Measurements from ENCODE around the gene PRKG1.

GRCh38 chr10:51186361-51186760 lies 112.1 kb downstream of the PRKG1 start:
- TF ChIP-seq, protein P1, sequence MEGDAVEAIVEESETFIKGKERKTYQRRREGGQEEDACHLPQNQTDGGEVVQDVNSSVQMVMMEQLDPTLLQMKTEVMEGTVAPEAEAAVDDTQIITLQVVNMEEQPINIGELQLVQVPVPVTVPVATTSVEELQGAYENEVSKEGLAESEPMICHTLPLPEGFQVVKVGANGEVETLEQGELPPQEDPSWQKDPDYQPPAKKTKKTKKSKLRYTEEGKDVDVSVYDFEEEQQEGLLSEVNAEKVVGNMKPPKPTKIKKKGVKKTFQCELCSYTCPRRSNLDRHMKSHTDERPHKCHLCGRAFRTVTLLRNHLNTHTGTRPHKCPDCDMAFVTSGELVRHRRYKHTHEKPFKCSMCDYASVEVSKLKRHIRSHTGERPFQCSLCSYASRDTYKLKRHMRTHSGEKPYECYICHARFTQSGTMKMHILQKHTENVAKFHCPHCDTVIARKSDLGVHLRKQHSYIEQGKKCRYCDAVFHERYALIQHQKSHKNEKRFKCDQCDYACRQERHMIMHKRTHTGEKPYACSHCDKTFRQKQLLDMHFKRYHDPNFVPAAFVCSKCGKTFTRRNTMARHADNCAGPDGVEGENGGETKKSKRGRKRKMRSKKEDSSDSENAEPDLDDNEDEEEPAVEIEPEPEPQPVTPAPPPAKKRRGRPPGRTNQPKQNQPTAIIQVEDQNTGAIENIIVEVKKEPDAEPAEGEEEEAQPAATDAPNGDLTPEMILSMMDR (IDR thresholded peaks at IDR 0.05; ENCODE audit: low read depth, low read length, poor library complexity, severe bottlenecking) = no peak
- TF ChIP-seq EZH2phosphoT487 (IDR thresholded peaks at IDR 0.05; ENCODE audit: borderline replicate concordance, low read length) = no peak
